HG03460 (cell line): ENCODE results near the gene TUBB4B.

Experiments used
- ATAC-seq: cut with Tn5 transposase; IDR thresholded peaks from one replicate; pipeline ENCODE4 v1.9.1; 2021; ENCODE audit not compliant: unreplicated experiment

The TUBB4B gene

GRCh38 chr9:137211532-137211931 is 29.6 kb upstream of the TUBB4B start:
- ATAC-seq: no peak

- ATAC-seq: no peak
Observed at GRCh38 chr9:137212520-137212919, 28.6 kb upstream of the TUBB4B start.

GRCh38 chr9:137213160-137214060 is 27.7 kb upstream of the TUBB4B start:
- ATAC-seq: no peak

GRCh38 chr9:137214620-137215019 is 26.5 kb upstream of the TUBB4B start:
- ATAC-seq: no peak

GRCh38 chr9:137215196-137215986 is 25.7 kb upstream of the TUBB4B start:
- no peak for ATAC-seq

- ATAC-seq: no peak
Observed at GRCh38 chr9:137216188-137216965, 24.7 kb upstream of the TUBB4B start.

GRCh38 chr9:137217276-137218211 is 23.5 kb upstream of the TUBB4B start:
- no peak for ATAC-seq

GRCh38 chr9:137218212-137218753 is 22.8 kb upstream of the TUBB4B start:
- ATAC-seq: no peak

GRCh38 chr9:137218754-137219271 is 22.3 kb upstream of the TUBB4B start:
- ATAC-seq: no peak

- no peak for ATAC-seq
Observed at GRCh38 chr9:137219757-137220316, 21.2 kb upstream of the TUBB4B start.

- no peak for ATAC-seq
Observed at GRCh38 chr9:137220317-137221094, 20.6 kb upstream of the TUBB4B start.

GRCh38 chr9:137221095-137221505 is 20.0 kb upstream of the TUBB4B start:
- ATAC-seq: no peak

- no peak for ATAC-seq
Observed at GRCh38 chr9:137221506-137222111, 19.5 kb upstream of the TUBB4B start.

- no peak for ATAC-seq
Observed at GRCh38 chr9:137222190-137223077, 18.7 kb upstream of the TUBB4B start, which contains the start of gene RNF208. RNF208 (minus strand) TSS chr9:137222240; CDS start chr9:137221212, 1,028 bp downstream.

- ATAC-seq: peak; percentile 65
Observed at GRCh38 chr9:137223078-137223970, 17.8 kb upstream of the TUBB4B start.
